Breast epithelium (tissue), 4 donors: ENCODE data around the gene PARM1. TPM values are rescaled to one million over a fixed set of nuclear protein-coding genes. Genes with fewer than 3 reads are reported as not detected.

Experiments
- DNase-seq, 2 donors: peaks; one replicate each; pipeline ENCODE4 v3.0.0-alpha.2; 2019; ENCODE audit warnings: low spot score in 2 of 2
- H3K27ac ChIP-seq, 2 donors: fragments of 200-600 bp; sonication (generic) in 1 of 2; one replicate each; pipeline ENCODE4 v1.5.1; 2016 to 2019; ENCODE audit warnings: mild to moderate bottlenecking in 1 of 2
- H3K27me3 ChIP-seq, 2 donors: fragments of 200-600 bp; sonication (generic) in 1 of 2; one replicate each; pipeline versions ENCODE4 v1.5.1 to v1.6.0; 2017 to 2019; ENCODE audit warnings: control low read depth in 1 of 2, mild to moderate bottlenecking in 1 of 2
- H3K36me3 ChIP-seq: fragments of 200-600 bp; one replicate; pipeline ENCODE4 v1.5.1; 2019
- H3K4me1 ChIP-seq, 2 donors: fragments of 200-600 bp; sonication (generic); one replicate each; pipeline ENCODE4 v1.5.1; 2016 to 2019; ENCODE audit warnings: control low read depth in 1 of 2
- H3K4me3 ChIP-seq, 3 donors: fragments of 200-600 bp; sonication (generic); 1 replicate in 2 of 3; 2 replicates in 1 of 3; pipeline ENCODE4 v1.5.1; 2016 to 2019; ENCODE audit warnings: mild to moderate bottlenecking in 3 of 3, moderate library complexity in 2 of 3
- H3K9me3 ChIP-seq, 2 donors: fragments of 200-600 bp; sonication (generic) in 1 of 2; one replicate each; pipeline ENCODE4 v1.5.1; 2016 to 2019; ENCODE audit warnings: control low read depth in 1 of 2
- POLR2A ChIP-seq: fragments of 450-650 bp; IDR thresholded peaks from one replicate; pipeline ENCODE4 v1.6.1; 2016; ENCODE audit warnings: antibody characterized with exemption, mild to moderate bottlenecking, moderate library complexity
- POLR2AphosphoS5 ChIP-seq, 3 donors: sonication (generic); formaldehyde crosslinking; IDR thresholded peaks; one replicate each; pipeline ENCODE4 v1.6.1; 2017; ENCODE audit warnings: antibody characterized with exemption in 3 of 3
- intact Hi-C: fragments of 100-400 bp; cut with DNase I; formaldehyde crosslinking; loops from one replicate; pipeline ENCODE4 v1.15.1; 2023; ENCODE audit warnings: low total_unique reads
- total RNA-seq, 3 donors: library from RNA; depleted of rRNA; stranded (reverse); fragments of >200 nt; gene quantifications; one replicate each; pipeline ENCODE4 v1.1.0, GENCODE V29; 2016
- TF ChIP-seq, protein P1 (sequence below), 3 donors: fragments of 450-650 bp; IDR thresholded peaks; one replicate each; pipeline ENCODE4 v1.5.1; 2016 to 2017; ENCODE audit warnings: antibody characterized with exemption in 3 of 3, mild to moderate bottlenecking in 3 of 3, moderate library complexity in 3 of 3

Gene PARM1
- total RNA-seq, 3 donors from 2014 or later: 12.1 to 41.1 (median 18.0) TPM

DNA sequence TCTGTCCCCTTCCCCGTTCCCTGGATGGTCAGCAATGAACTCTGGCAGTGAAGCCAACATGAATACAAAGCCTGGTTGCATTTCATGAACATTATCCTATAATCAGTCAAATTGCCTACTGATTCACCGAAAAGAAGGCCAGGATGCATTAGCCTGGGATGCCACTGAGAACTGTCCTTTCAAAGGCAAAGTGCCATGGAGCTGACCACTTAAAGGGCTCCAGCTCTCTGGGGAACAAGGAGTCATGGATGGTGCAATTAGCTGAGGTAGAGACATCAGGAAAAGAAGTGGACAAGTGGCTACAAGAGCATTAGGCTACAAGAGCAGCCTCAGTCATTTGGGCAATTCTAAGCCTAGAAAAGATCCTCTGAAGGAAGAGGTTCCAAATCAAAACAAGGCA is 69.0 kb downstream of the PARM1 start:
- Histone ChIP-seq H3K36me3 (no peaks in the 10 kb centered on the region), H3K4me1 (no peaks in the 10 kb centered on the region), H3K4me3 (no peak overlapping the region), H3K9me3 (no peaks in the 10 kb centered on the region), H3K27ac (no peak overlapping the region), H3K27me3 (no peaks in the 10 kb centered on the region)
- no peak for TF ChIP-seq POLR2AphosphoS5 (IDR thresholded peaks at IDR 0.05)
- TF ChIP-seq POLR2A: no peak
- TF ChIP-seq, protein P1, sequence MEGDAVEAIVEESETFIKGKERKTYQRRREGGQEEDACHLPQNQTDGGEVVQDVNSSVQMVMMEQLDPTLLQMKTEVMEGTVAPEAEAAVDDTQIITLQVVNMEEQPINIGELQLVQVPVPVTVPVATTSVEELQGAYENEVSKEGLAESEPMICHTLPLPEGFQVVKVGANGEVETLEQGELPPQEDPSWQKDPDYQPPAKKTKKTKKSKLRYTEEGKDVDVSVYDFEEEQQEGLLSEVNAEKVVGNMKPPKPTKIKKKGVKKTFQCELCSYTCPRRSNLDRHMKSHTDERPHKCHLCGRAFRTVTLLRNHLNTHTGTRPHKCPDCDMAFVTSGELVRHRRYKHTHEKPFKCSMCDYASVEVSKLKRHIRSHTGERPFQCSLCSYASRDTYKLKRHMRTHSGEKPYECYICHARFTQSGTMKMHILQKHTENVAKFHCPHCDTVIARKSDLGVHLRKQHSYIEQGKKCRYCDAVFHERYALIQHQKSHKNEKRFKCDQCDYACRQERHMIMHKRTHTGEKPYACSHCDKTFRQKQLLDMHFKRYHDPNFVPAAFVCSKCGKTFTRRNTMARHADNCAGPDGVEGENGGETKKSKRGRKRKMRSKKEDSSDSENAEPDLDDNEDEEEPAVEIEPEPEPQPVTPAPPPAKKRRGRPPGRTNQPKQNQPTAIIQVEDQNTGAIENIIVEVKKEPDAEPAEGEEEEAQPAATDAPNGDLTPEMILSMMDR (IDR thresholded peaks at IDR 0.05): no peak
- intact Hi-C loops: no loop called here
- DNase-seq: no peak

DNA sequence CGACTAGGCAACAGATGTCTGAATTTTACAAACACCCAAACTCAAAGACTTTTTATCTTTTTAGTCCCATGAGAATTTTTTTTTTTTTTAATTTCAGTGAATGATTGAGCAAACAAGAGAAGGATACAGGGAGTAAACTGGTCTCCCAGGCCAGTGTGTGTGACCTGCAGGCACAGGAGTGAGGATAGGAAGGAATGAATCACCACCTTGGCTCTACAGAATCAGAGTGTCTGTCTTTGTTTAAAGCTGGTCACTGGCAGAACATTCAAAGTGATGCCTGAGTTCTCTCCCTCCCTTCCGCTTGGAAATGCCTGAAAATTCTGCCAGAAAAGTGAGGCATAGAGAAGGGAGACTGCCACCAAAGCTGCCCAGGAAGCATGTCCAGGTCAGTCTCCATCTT is 69.5 kb downstream of the PARM1 start:
- intact Hi-C loops: no loop called here

DNA sequence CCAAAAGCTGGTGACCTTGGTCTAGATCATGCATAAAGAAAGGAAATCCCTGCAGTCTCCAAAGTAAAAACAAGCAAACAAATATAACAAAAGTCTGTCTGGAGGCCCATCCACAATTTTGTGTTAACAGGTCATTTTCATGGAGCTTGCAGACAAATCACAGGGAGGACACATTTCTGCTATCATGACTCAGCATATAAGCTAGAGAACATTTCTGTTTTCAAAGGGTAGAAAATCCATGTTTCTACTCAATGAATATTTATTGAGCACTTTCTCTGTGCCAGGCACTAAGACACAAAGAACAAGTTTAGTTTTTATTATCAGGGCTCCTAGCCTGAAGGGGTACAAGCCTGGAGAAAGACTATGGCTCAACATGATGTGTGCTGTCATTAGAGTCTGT is 71.1 kb downstream of the PARM1 start:
- Histone ChIP-seq H3K27me3 (no peaks in the 10 kb centered on the region), H3K9me3 (peaks cover 5 to 9% of the 10 kb centered on the region in 2 donors), H3K36me3 (no peaks in the 10 kb centered on the region), H3K4me1 (no peaks in the 10 kb centered on the region), H3K4me3 (no peak overlapping the region), H3K27ac (no peak overlapping the region)
- TF ChIP-seq POLR2AphosphoS5 (IDR thresholded peaks at IDR 0.05): no peak
- TF ChIP-seq, protein P1 (IDR thresholded peaks at IDR 0.05): no peak
- TF ChIP-seq POLR2A: no peak
- no peak for DNase-seq
- intact Hi-C loops: no loop called here

More for the DNA sequence above, 69.5 kb downstream of the PARM1 start:
- DNase-seq: no peak
- Histone ChIP-seq H3K4me3 (no peak overlapping the region), H3K27ac (no peak overlapping the region), H3K4me1 (no peaks in the 10 kb centered on the region), H3K27me3 (no peaks in the 10 kb centered on the region), H3K9me3 (peaks cover 3% of the 10 kb centered on the region in 2 donors), H3K36me3 (no peaks in the 10 kb centered on the region)
- TF ChIP-seq, protein P1 (IDR thresholded peaks at IDR 0.05): no peak
- no peak for TF ChIP-seq POLR2AphosphoS5 (IDR thresholded peaks at IDR 0.05)
- TF ChIP-seq POLR2A: no peak

DNA sequence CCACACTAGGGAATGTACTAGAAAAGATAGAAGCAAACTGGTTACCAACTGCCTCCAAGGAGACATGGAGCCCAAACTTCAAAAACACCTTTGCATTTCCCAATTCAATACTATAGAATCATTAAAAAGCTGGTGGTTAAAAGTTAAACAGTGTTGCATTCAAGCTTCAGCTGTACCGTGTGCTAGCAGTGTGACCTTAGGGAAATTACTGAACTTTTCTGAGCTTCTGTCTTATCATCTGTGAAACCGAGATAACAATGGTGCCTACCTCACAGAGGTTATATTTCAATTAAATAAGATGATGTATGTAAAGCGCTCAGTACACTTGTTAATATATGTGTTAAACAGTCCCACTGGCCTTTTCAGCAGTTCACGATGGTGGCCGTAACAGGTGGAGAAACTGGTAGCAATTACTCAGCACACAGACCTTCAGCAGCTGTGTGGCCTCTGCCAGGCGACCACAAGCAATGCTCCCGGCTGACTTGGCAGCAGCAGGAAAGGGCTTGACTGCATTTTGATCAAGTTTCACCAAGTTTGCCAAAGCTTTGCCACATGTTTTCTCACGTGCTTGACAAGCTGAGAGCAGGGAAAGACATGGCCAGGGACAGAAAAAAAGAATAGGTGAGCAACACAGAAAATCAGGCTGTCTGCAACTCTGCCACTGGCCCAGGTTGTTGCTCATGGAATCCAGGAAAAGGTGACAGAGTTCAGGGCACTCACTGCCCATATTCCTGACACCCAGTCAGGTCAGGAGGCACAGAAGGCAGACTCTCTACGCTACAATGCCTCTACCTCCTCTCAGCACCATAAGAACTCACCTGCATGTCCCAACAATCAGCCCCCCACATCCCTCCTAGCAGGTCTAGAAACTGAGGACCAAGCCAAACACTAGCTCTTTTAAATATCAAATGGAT is 72.1 kb downstream of the PARM1 start:
- Histone ChIP-seq H3K27me3 (no peaks in the 10 kb centered on the region), H3K36me3 (no peaks in the 10 kb centered on the region), H3K4me3 (no peak overlapping the region), H3K9me3 (peaks cover 5 to 9% of the 10 kb centered on the region in 2 donors), H3K27ac (no peak overlapping the region), H3K4me1 (no peaks in the 10 kb centered on the region)
- intact Hi-C loops: no loop called here
- no peak for TF ChIP-seq POLR2A
- DNase-seq: no peak

DNA sequence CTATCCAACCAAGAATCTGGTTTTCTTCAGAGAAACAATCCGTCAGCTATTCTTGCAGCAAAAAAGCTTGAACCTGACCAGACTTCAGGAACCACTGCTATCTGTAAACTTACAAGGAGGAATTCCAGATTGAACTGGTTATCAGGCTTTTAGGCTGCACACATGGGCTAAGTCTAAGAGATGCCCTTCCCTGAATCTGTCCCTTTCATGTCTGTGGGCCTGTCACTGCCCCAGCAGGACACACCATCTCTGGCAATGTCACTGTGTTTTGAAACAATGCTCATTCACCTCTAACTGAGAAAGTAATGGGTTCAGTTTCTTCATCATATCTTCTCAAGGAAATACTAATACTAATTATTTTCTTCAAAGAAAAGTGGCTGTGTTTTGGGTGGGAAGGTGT is 72.8 kb downstream of the PARM1 start:
- no peak for DNase-seq
- Histone ChIP-seq H3K4me3 (no peak overlapping the region), H3K9me3 (peaks cover 5 to 9% of the 10 kb centered on the region in 2 donors), H3K36me3 (no peaks in the 10 kb centered on the region), H3K27ac (no peak overlapping the region), H3K27me3 (no peaks in the 10 kb centered on the region), H3K4me1 (no peaks in the 10 kb centered on the region)
- intact Hi-C loops: no loop called here
- TF ChIP-seq POLR2A (no peak), POLR2AphosphoS5 (IDR thresholded peaks at IDR 0.05) (no peak)
- TF ChIP-seq, protein P1 (IDR thresholded peaks at IDR 0.05): no peak
